ENCODE measurements around the gene TSPEAR.

The TSPEAR gene

DNA sequence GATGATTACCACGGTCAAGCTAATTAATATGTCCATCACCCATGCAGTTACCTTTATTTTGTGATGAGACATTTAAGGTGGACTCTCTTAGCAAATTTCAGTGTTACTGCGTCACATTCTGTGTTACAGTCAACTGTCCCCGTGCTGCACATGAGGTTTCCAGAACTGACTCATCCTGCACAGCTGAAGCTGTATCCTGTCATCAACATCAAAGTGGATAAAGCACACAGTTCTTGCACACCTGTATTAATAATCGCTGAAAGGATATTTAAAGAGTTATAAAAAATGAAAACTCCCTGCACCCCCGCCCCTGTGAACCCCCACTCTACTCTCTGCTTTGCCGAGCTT is 127.6 kb downstream of the TSPEAR start:
- H4K20me1 ChIP-seq (ENCODE audit: low read depth, low read length): no peaks in the 10 kb centered on the region
- H3K27me3 ChIP-seq (ENCODE audit: low read length): no peaks in the 10 kb centered on the region
- no peak overlapping the region for H3K9ac ChIP-seq (ENCODE audit: low read length)
- no peak for TF ChIP-seq EZH2phosphoT487 (conservative IDR thresholded peaks at IDR 0.05; ENCODE audit: low read length)
- TF ChIP-seq, protein P1, sequence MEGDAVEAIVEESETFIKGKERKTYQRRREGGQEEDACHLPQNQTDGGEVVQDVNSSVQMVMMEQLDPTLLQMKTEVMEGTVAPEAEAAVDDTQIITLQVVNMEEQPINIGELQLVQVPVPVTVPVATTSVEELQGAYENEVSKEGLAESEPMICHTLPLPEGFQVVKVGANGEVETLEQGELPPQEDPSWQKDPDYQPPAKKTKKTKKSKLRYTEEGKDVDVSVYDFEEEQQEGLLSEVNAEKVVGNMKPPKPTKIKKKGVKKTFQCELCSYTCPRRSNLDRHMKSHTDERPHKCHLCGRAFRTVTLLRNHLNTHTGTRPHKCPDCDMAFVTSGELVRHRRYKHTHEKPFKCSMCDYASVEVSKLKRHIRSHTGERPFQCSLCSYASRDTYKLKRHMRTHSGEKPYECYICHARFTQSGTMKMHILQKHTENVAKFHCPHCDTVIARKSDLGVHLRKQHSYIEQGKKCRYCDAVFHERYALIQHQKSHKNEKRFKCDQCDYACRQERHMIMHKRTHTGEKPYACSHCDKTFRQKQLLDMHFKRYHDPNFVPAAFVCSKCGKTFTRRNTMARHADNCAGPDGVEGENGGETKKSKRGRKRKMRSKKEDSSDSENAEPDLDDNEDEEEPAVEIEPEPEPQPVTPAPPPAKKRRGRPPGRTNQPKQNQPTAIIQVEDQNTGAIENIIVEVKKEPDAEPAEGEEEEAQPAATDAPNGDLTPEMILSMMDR (IDR thresholded peaks at IDR 0.05; ENCODE audit: insufficient read depth, low read length, poor library complexity, severe bottlenecking): no peak
- H3K4me3 ChIP-seq (ENCODE audit: insufficient read depth, low read length, poor library complexity, severe bottlenecking): no peak overlapping the region
- H3K9me3 ChIP-seq (ENCODE audit: insufficient read depth, low read length): peaks cover 10% of the 10 kb centered on the region; the same call in 1 of the 2 replicates
- H3K9me2 ChIP-seq (replicated peaks; ENCODE audit: insufficient read depth, low read length): no peaks in the 10 kb centered on the region
- no peaks in the 10 kb centered on the region for H3K79me2 ChIP-seq (ENCODE audit: insufficient read depth, low read length)
- no peak overlapping the region for H3K27ac ChIP-seq (ENCODE audit: low read depth, low read length)
- no peak overlapping the region for H3K4me2 ChIP-seq (ENCODE audit: low read depth, low read length, poor library complexity, severe bottlenecking)
- H3K36me3 ChIP-seq (ENCODE audit: low read length): no peaks in the 10 kb centered on the region
- H3F3A ChIP-seq (ENCODE audit: insufficient read depth): no peaks in the 10 kb centered on the region
- H2AFZ ChIP-seq (ENCODE audit: low read depth, low read length, severe bottlenecking): no peak overlapping the region

DNA sequence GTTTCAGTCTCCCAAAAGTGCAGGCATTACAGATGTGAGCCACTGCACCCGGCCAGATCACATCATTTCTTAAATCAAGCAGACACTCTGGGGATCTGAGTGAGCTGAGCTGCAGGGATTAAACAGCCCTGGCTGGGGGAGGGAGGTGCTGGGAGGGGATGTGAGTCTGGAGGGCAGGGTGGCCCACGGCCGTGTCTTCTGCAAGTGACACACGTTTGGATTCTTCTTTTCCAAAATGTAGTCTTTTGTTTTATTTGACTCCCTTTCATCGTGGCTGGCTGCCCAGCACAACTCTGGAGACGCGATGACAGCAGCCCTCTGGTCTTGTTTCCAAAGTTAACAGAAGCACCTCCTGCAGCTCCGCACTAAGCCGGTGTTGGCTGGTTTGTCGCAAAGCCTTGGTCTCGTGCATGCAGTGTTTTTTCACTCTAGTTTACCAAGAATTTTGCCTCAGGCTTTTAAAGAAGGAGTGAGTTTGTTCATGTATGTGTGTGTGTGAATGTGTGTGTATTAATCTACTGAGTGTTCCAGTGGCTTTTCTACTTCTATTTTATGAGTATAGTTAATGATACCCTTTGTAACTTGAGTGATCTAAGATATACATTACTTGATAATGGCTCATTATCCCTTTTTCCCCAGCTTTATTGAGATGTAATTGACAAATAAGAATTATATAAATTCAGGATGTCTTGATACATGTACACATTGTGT is 128.1 kb downstream of the TSPEAR start:
- Histone ChIP-seq H2AFZ (ENCODE audit: low read depth, low read length, severe bottlenecking) (no peak overlapping the region), H3K9me3 (ENCODE audit: insufficient read depth, low read length) (peaks cover 10% of the 10 kb centered on the region; the same call in 1 of the 2 replicates), H4K20me1 (ENCODE audit: low read depth, low read length) (no peaks in the 10 kb centered on the region), H3K79me2 (ENCODE audit: insufficient read depth, low read length) (no peaks in the 10 kb centered on the region), H3F3A (ENCODE audit: insufficient read depth) (no peaks in the 10 kb centered on the region), H3K36me3 (ENCODE audit: low read length) (no peaks in the 10 kb centered on the region), H3K27ac (ENCODE audit: low read depth, low read length) (no peak overlapping the region), H3K4me2 (ENCODE audit: low read depth, low read length, poor library complexity, severe bottlenecking) (no peak overlapping the region), H3K9me2 (replicated peaks; ENCODE audit: insufficient read depth, low read length) (no peaks in the 10 kb centered on the region), H3K4me3 (ENCODE audit: insufficient read depth, low read length, poor library complexity, severe bottlenecking) (no peak overlapping the region), H3K9ac (ENCODE audit: low read length) (no peak overlapping the region), H3K27me3 (ENCODE audit: low read length) (no peaks in the 10 kb centered on the region)
- no peak for TF ChIP-seq EZH2phosphoT487 (conservative IDR thresholded peaks at IDR 0.05; ENCODE audit: low read length)
- TF ChIP-seq, protein P1 (IDR thresholded peaks at IDR 0.05; ENCODE audit: insufficient read depth, low read length, poor library complexity, severe bottlenecking): no peak

DNA sequence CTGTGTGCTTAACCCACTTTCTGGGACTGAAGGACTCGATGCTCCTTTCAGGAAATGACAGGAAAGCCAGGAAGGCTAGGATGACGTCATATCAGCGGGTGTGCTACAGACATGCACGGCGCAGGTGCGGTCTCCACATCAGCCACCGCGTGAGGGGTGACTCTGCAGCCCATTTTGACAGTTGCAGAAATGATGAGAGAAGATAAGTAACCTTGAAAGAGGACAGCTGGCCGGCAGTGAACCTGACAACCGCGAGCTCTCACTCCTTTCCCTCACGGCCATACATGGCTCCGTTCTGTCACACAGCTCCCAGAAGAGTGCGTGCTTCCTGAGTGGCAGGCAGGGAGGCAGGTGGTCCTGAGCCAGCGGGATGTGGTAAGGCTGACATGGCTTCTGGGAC is 129.3 kb downstream of the TSPEAR start:
- Histone ChIP-seq H3K27ac (ENCODE audit: low read depth, low read length) (no peak overlapping the region), H3K9ac (ENCODE audit: low read length) (no peak overlapping the region), H4K20me1 (ENCODE audit: low read depth, low read length) (no peaks in the 10 kb centered on the region), H3K36me3 (ENCODE audit: low read length) (no peaks in the 10 kb centered on the region), H3K4me3 (ENCODE audit: insufficient read depth, low read length, poor library complexity, severe bottlenecking) (no peak overlapping the region), H3K9me2 (replicated peaks; ENCODE audit: insufficient read depth, low read length) (no peaks in the 10 kb centered on the region), H3K79me2 (ENCODE audit: insufficient read depth, low read length) (no peaks in the 10 kb centered on the region), H3K27me3 (ENCODE audit: low read length) (no peaks in the 10 kb centered on the region), H2AFZ (ENCODE audit: low read depth, low read length, severe bottlenecking) (no peak overlapping the region), H3F3A (ENCODE audit: insufficient read depth) (no peaks in the 10 kb centered on the region), H3K4me2 (ENCODE audit: low read depth, low read length, poor library complexity, severe bottlenecking) (no peak overlapping the region), H3K9me3 (ENCODE audit: insufficient read depth, low read length) (peaks cover 10% of the 10 kb centered on the region; the same call in 1 of the 2 replicates)
- no peak for TF ChIP-seq EZH2phosphoT487 (conservative IDR thresholded peaks at IDR 0.05; ENCODE audit: low read length)
- TF ChIP-seq, protein P1 (IDR thresholded peaks at IDR 0.05; ENCODE audit: insufficient read depth, low read length, poor library complexity, severe bottlenecking): no peak

Data from SU-DHL-6 (cell line).